ENCODE measurements around the gene KPNA2. TPM values are rescaled to one million over a fixed set of nuclear protein-coding genes. Genes with fewer than 3 reads are reported as not detected.

The KPNA2 gene
- total and polyA plus RNA-seq, 2 of the 13 experiments (the other 11 are each of a cell fraction or from before 2014, with no cell fraction given), result 111 to 305 TPM

GRCh38 chr17:68020409-68020756 is 15.2 kb upstream of the KPNA2 start (continued):
- no peak for TF ChIP-seq ZNF280B (CRISPR knock-in tag; IDR thresholded peaks at IDR 0.05; ENCODE audit: borderline replicate concordance)
- TF ChIP-seq HDAC2 (CRISPR knock-in tag; IDR thresholded peaks at IDR 0.05), result no peak
- TF ChIP-seq NKX3-1 (CRISPR knock-in tag; IDR thresholded peaks at IDR 0.05), result peak; percentile 11; the same call in 1 of the 2 replicates
- no peak for TF ChIP-seq KAT7 (CRISPR knock-in tag; IDR thresholded peaks at IDR 0.05; ENCODE audit: borderline replicate concordance)
- no peak for TF ChIP-seq CENPT (CRISPR knock-in tag; IDR thresholded peaks at IDR 0.05; ENCODE audit: low read depth)
- no peak for TF ChIP-seq ZNF83 (CRISPR knock-in tag; IDR thresholded peaks at IDR 0.05; ENCODE audit: borderline replicate concordance)
- TF ChIP-seq CREBL2 (CRISPR knock-in tag; IDR thresholded peaks at IDR 0.05; ENCODE audit: borderline replicate concordance), result no peak
- no peak for TF ChIP-seq ZFP36L2 (CRISPR knock-in tag; IDR thresholded peaks at IDR 0.05)
- TF ChIP-seq ZNF878 (CRISPR knock-in tag; IDR thresholded peaks at IDR 0.05), result no peak
- TF ChIP-seq TIGD3 (CRISPR knock-in tag; IDR thresholded peaks at IDR 0.05; ENCODE audit: borderline replicate concordance), result no peak
- no peak for TF ChIP-seq SP5 (CRISPR knock-in tag; IDR thresholded peaks at IDR 0.05; ENCODE audit: borderline replicate concordance, low read depth)
- peak; percentile 45; the same call in 1 of the 2 replicates for TF ChIP-seq SIN3A (IDR thresholded peaks at IDR 0.05; ENCODE audit: borderline replicate concordance, low read depth, low read length)
- TF ChIP-seq SNAI1 (CRISPR knock-in tag; IDR thresholded peaks at IDR 0.05; ENCODE audit: borderline replicate concordance), result no peak
- no peak for TF ChIP-seq NR3C1 (CRISPR knock-in tag; IDR thresholded peaks at IDR 0.05)
- no peak for TF ChIP-seq CBX1 (IDR thresholded peaks at IDR 0.05; ENCODE audit: low read depth)
- TF ChIP-seq, protein P1, sequence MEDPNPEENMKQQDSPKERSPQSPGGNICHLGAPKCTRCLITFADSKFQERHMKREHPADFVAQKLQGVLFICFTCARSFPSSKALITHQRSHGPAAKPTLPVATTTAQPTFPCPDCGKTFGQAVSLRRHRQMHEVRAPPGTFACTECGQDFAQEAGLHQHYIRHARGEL (CRISPR knock-in tag; IDR thresholded peaks at IDR 0.05), result no peak
- TF ChIP-seq SIX1 (CRISPR knock-in tag; IDR thresholded peaks at IDR 0.05; ENCODE audit: borderline replicate concordance), result no peak
- TF ChIP-seq, protein P2, sequence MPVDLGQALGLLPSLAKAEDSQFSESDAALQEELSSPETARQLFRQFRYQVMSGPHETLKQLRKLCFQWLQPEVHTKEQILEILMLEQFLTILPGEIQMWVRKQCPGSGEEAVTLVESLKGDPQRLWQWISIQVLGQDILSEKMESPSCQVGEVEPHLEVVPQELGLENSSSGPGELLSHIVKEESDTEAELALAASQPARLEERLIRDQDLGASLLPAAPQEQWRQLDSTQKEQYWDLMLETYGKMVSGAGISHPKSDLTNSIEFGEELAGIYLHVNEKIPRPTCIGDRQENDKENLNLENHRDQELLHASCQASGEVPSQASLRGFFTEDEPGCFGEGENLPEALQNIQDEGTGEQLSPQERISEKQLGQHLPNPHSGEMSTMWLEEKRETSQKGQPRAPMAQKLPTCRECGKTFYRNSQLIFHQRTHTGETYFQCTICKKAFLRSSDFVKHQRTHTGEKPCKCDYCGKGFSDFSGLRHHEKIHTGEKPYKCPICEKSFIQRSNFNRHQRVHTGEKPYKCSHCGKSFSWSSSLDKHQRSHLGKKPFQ (CRISPR knock-in tag; IDR thresholded peaks at IDR 0.05; ENCODE audit: insufficient replicate concordance), result peak; percentile 35
- TF ChIP-seq, protein P3, sequence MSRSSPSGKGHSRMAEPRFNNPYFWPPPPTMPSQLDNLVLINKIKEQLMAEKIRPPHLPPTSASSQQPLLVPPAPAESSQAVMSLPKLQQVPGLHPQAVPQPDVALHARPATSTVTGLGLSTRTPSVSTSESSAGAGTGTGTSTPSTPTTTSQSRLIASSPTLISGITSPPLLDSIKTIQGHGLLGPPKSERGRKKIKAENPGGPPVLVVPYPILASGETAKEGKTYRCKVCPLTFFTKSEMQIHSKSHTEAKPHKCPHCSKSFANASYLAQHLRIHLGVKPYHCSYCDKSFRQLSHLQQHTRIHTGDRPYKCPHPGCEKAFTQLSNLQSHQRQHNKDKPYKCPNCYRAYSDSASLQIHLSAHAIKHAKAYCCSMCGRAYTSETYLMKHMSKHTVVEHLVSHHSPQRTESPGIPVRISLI (CRISPR knock-in tag; IDR thresholded peaks at IDR 0.05; ENCODE audit: borderline replicate concordance), result no peak
- no peak for TF ChIP-seq ETV6 (CRISPR knock-in tag; conservative IDR thresholded peaks at IDR 0.05)
- 0 out of 2 replicates have a peak, but pooled peaks have one; percentile 9 for TF ChIP-seq MEIS1 (CRISPR knock-in tag; IDR thresholded peaks at IDR 0.05; ENCODE audit: borderline replicate concordance)
- TF ChIP-seq TEAD2 (CRISPR knock-in tag; IDR thresholded peaks at IDR 0.05), result no peak
- no peak for TF ChIP-seq MTF2 (CRISPR knock-in tag; IDR thresholded peaks at IDR 0.05; ENCODE audit: borderline replicate concordance)
- no peak for TF ChIP-seq KDM1A (CRISPR knock-in tag; IDR thresholded peaks at IDR 0.05)
- TF ChIP-seq AHR (CRISPR knock-in tag; IDR thresholded peaks at IDR 0.05), result no peak
- no peak for TF ChIP-seq ZNF33B (CRISPR knock-in tag; IDR thresholded peaks at IDR 0.05)
- TF ChIP-seq NFKB2 (CRISPR knock-in tag; IDR thresholded peaks at IDR 0.05; ENCODE audit: borderline replicate concordance), result no peak

All from HepG2 (cell line).